T-helper 22 cell (primary cell): Measurements from ENCODE around the gene SLC46A1.
"Not testable (repeated sequence)": the region's sequence is repeated elsewhere in the genome, so short reads cannot be mapped to it uniquely, and the experiment has no call there.

Experiments
- DNase-seq: peaks from one replicate; pipeline ENCODE4 v3.0.0-alpha.2; 2020; ENCODE audit warnings: low read depth

The SLC46A1 gene

GRCh38 chr17:28405632-28406472 is at the start of gene SLC46A1:
Gene SLC46A1 (minus strand): TSS chr17:28406212. CDS start chr17:28406114, 98 bp downstream.
- no peak for DNase-seq

GRCh38 chr17:28449859-28450258 is 43.8 kb upstream of the SLC46A1 start:
- no peak for DNase-seq

DNA sequence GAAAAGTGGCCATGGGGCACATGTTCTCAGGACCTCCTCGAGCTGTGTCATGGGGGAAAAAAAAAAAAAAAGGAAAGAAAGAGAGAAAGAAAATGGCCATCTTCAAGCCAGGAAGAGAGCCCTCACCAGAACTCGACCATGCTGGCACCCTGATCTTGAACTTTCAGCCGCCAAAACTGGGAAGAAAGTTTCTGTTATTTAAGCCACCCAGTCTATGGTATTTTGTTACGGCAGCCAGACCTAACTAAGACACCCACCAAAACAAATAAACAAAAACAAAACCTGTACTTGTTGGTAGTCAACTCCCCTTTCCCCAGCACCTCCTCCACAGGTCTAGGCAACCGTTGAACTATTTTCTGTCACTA is 41.4 kb upstream of the SLC46A1 start:
- DNase-seq, result no peak

DNA sequence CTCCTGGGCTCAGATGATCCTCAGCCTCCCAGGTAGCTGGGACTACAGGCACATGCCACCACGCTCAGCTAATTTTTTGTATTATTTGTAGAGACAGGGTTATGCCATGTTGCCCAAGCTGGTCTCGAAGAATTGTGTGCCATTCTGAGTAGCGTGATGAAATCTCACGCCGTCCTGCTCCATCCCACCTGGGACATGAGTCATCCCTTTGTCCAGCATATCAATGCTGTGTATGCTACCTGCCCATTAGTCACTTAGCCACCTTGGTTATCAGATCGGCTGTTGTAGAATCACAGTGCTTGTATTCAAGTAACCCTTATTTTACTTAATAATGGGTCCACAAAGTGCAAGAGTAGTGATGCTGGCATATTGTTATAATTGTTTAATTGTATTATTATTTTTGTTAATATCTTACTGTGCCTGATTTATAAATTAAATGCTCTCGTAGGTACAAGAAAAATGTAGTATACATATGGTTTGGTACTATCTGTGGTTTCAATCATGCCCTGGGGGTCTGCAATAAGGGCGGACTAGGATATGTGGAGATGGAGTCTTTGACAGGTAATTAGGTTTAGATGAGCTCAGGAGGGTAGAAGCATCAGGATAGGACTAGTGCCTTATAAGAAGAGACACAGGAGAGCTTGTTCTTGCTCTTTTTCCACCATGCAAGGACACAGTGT is 40.8 kb upstream of the SLC46A1 start:
- DNase-seq, result no peak

GRCh38 chr17:28443901-28444638 is 38.1 kb upstream of the SLC46A1 start:
- no peak for DNase-seq

DNA sequence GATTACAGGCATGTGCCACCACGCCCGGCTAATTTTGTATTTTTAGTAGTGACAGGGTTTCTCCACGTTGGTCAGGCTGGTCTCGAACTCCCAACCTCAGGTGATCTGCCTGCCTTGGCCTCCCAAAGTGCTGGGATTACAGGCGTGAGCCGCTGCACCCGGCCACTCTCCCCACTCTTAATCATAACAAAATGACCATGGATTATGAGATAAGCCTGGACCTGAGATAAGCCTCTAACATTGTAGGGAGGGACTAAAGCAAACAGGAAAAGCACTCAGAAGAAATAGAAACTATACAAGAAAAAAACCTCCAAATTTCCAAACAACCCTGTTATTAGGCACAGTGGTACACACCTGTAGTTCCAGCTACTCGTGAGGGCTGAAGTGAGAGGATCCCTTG is 28.3 kb upstream of the SLC46A1 start:
- not testable (repeated sequence) for DNase-seq

DNA sequence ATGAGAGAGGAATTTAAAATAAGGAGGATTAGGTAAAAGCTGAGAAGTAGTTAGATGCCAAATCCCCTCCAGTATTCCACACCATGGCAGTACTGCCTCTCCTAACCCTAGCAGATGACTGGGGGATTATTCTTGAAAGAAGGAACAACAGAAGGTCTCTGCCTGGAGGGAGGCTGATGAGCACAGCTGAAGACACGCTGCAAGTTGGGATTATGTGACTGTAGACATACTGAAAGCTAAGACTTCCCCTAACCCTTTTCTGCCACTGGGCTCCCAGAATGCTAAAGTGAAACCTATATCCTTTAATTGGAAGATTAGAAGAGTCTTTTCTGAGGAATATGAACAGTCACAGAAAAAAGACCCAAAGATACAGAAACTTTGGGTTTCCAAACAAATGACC is 27.7 kb upstream of the SLC46A1 start:
- DNase-seq, result no peak

DNA sequence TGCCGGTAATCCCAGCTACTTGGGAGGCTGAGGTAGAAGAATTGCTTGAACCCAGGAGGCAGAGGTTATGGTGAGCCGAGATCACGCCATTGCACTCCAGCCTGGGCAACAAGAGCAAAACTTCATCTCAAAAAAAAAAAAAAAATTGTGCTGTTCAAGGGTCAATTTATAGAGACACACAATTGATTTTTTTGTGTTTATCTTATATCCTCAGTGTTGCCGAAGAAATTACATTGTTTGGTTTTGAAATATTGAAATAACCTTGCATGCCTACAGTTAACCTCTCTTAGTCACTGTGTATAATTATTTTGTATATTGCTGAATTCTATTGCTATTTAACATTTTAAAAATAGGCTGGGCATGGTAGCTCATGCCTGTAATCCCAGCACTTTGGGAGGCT is 22.0 kb upstream of the SLC46A1 start:
- not testable (repeated sequence) for DNase-seq

GRCh38 chr17:28427371-28427770 is 21.4 kb upstream of the SLC46A1 start:
- no peak for DNase-seq

- DNase-seq, result no peak
Measured at GRCh38 chr17:28426081-28426519, 20.1 kb upstream of the SLC46A1 start.

GRCh38 chr17:28425206-28425605 is 19.2 kb upstream of the SLC46A1 start:
- DNase-seq, result no peak

GRCh38 chr17:28421787-28422305 is 15.8 kb upstream of the SLC46A1 start:
- no peak for DNase-seq

DNA sequence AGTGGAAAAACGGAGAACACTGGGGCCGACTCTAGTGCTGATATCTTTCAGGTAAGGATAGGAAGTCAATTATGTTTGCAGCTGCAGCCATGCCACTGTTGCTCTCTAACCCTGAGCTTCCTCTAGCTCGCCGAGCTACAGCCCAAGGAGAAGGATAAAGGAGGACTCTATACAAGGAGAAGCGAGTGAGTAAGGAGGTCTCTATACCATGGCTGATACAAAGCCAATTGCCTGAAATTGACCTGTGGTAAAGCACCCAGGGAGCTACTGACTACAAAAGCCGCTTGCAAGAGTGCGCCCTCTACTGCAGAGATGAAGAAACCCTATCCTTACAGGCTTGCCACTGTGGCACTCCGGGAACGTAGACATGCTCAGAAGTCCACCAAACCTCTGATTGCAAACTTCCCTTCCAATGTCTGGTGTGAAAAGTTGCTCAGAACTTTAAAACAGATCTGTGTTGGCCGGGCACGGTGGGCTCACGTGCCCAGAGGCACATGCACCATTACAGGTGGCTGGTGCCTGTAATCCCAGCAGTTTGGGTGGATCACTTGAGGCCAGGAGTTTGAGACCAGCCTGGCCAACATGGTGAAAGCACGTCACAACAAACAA is 10.8 kb upstream of the SLC46A1 start:
- DNase-seq, result no peak

GRCh38 chr17:28415886-28416285 is 9.9 kb upstream of the SLC46A1 start:
- DNase-seq, result no peak

- DNase-seq, result no peak
Measured at GRCh38 chr17:28413804-28414203, 7.8 kb upstream of the SLC46A1 start.

- no peak for DNase-seq
Measured at GRCh38 chr17:28412099-28412498, 6.1 kb upstream of the SLC46A1 start.

GRCh38 chr17:28407974-28408306 is 1.9 kb upstream of the SLC46A1 start:
- DNase-seq, result no peak

DNA sequence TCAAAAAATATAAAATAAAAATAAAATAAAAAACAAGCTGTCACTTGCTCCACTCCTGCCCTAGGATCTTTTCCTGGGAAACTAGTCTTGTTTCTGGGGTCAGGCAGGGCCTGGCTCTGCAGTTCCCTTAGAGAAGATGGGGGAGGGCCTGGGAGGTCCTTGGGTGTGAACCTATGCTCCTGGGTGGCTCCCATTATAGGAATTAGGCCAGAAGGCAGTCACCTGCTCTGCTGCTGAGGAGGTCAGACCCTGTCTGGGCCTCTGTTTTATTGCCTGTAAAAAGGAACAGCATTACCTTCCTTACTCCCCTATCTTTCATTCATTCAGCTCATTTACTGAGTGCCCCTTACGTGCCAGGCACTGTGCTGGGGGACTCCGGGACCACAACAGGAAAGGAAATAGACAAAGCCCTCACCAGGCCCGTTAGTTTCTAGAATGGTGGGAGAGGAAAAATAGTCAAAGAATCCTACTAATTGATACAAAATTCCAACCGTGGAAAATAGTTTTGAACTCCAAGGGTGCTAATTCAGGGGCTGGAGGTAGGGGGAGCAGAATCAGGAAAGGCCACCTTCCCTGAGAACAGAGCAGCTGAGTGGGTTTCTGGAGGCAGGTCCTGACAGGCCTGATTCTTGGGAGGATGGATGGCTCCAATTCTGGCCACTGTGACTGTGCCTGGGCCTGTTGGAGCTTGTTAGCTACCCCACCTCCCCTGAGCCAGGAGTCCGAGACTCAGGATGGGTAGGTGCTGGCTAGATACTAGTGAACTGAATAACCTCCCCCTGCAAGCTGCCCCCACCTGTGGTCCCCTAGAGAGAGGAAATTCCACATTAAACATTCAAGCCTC is 1.3 kb upstream of the SLC46A1 start:
- DNase-seq, result no peak

GRCh38 chr17:28406473-28406814 is 432 bp upstream of the SLC46A1 start:
- DNase-seq, result no peak

DNA sequence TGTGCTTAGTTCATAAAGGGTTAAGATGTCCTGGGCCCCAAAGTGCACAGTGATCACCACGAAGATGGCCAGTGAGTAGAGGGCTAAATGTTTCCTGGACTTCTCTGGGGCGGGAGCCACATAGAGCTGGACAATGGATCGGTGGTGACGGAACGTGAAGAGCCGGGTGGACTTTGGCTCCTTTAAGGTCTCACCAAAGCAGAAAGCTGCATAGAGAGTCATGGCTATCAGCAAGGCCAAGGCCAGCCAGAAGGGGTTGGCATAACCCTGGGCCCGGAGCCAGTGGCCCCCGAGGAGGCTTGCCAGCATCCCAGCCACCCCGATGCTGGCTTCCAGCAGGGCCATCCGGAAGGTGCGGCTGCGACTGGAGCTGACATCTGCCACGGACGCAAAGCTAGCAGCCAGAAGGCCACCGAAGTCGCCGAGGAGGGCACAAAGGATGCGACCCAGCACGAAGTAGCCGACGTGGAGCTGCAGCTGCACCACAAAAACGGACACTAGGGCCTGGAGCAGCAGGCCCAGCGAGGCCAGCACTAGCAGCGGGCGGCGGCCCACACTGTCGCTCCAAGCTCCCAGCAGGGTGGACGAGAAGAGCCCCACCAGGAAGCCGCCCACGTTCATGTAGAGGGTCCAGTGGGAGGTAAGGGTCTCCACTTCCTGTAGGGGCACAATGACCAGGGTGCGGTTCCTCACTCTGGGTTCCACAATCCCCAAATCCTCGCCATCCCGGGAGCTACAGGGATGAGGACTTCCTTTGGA is 1.0 kb downstream of the SLC46A1 start:
- no peak for DNase-seq

GRCh38 chr17:28404461-28404811 is 1.6 kb downstream of the SLC46A1 start:
- DNase-seq, result no peak
